Stimulated activated CD4-positive, alpha-beta T cell treated with anti-CD3 and anti-CD28 coated beads, Interleukin-12 subunit alpha, Interleukin-12 subunit beta, amount 100 ng/mL, for 48 hours (primary cell): ENCODE results near the gene GAS6.
"Not testable (repeated sequence)": the region's sequence is repeated elsewhere in the genome, so short reads cannot be mapped to it uniquely, and the experiment has no call there.

Experiments used
- DNase-seq, 3 donors: peaks; one replicate each; pipeline ENCODE4 v3.0.0-alpha.2; 2020; ENCODE audit warnings: low read depth in 2 of 3, low spot score in 1 of 3

Gene GAS6

GRCh38 chr13:113839536-113840204 is 24.2 kb downstream of the GAS6 start:
- DNase-seq, result no peak

GRCh38 chr13:113838711-113839201 is 25.1 kb downstream of the GAS6 start:
- no peak for DNase-seq

- DNase-seq, result no peak
These were observed 26.1 kb downstream of the GAS6 start for GRCh38 chr13:113837560-113838355.

GRCh38 chr13:113836768-113837559 is 26.9 kb downstream of the GAS6 start:
- DNase-seq, result no peak

- no peak for DNase-seq
These were observed 28.2 kb downstream of the GAS6 start for GRCh38 chr13:113835461-113836270.

GRCh38 chr13:113834496-113835200 is 29.2 kb downstream of the GAS6 start:
- DNase-seq, result no peak

- DNase-seq, result not testable (repeated sequence)
These were observed 29.9 kb downstream of the GAS6 start for GRCh38 chr13:113834006-113834405.

GRCh38 chr13:113833111-113833830 is 30.6 kb downstream of the GAS6 start:
- no peak for DNase-seq

- no peak for DNase-seq
These were observed 31.2 kb downstream of the GAS6 start for GRCh38 chr13:113832631-113833030.

- no peak for DNase-seq
These were observed 31.7 kb downstream of the GAS6 start for GRCh38 chr13:113832205-113832604.

GRCh38 chr13:113831061-113831460 is 32.8 kb downstream of the GAS6 start:
- no peak for DNase-seq

- DNase-seq, result not testable (repeated sequence)
These were observed 33.4 kb downstream of the GAS6 start for GRCh38 chr13:113830426-113830950.

GRCh38 chr13:113828282-113828825 is 35.5 kb downstream of the GAS6 start:
- DNase-seq, result no peak

GRCh38 chr13:113827021-113827420 is 36.9 kb downstream of the GAS6 start:
- no peak for DNase-seq

- DNase-seq, result not testable (repeated sequence)
These were observed 37.4 kb downstream of the GAS6 start for GRCh38 chr13:113826446-113826845.

GRCh38 chr13:113825841-113826240 is 38.0 kb downstream of the GAS6 start:
- DNase-seq, result no peak

GRCh38 chr13:113823771-113824170 is 40.1 kb downstream of the GAS6 start:
- DNase-seq, result no peak

- DNase-seq, result no peak
These were observed 40.7 kb downstream of the GAS6 start for GRCh38 chr13:113822956-113823744.
